Hepatocyte (in vitro differentiated cells): Measurements from ENCODE around the gene TACO1. TPM values are rescaled to one million over a fixed set of nuclear protein-coding genes. Genes with fewer than 3 reads are reported as not detected.

ENCODE experiments used
- DNase-seq: peaks from one replicate; pipeline ENCODE4 v3.0.0-alpha.2; 2016; ENCODE audit warnings: low spot score
- H2AFZ ChIP-seq: fragments of 200-600 bp; sonication (generic); 2 replicates; pipeline ENCODE4 v1.6.0; 2016; ENCODE audit warnings: antibody characterized with exemption, mild to moderate bottlenecking
- H3K27ac ChIP-seq: fragments of 200-600 bp; sonication (generic); 2 replicates; pipeline ENCODE4 v1.5.1; 2016; ENCODE audit warnings: mild to moderate bottlenecking
- H3K27me3 ChIP-seq: fragments of 200-600 bp; sonication (generic); 2 replicates; pipeline ENCODE4 v1.6.1; 2016
- H3K36me3 ChIP-seq: fragments of 200-600 bp; sonication (generic); replicated peaks from 2 replicates; pipeline ENCODE4 v1.5.1; 2016; ENCODE audit warnings: low read depth; ENCODE audit not compliant: insufficient read depth
- H3K4me1 ChIP-seq: fragments of 200-600 bp; sonication (generic); 2 replicates; pipeline ENCODE4 v1.5.1; 2016; ENCODE audit warnings: mild to moderate bottlenecking, moderate library complexity; ENCODE audit not compliant: insufficient read depth
- H3K4me2 ChIP-seq: fragments of 200-600 bp; sonication (generic); 2 replicates; pipeline ENCODE4 v1.6.0; 2016
- H3K4me3 ChIP-seq: fragments of 200-600 bp; sonication (generic); 2 replicates; pipeline ENCODE4 v1.5.1; 2016; ENCODE audit warnings: mild to moderate bottlenecking
- H3K79me2 ChIP-seq: fragments of 200-600 bp; sonication (generic); 2 replicates; pipeline ENCODE4 v1.6.0; 2017; ENCODE audit warnings: mild to moderate bottlenecking
- H3K9me2 ChIP-seq: fragments of 200-600 bp; sonication (generic); replicated peaks from 2 replicates; pipeline ENCODE4 v1.6.0; 2017; ENCODE audit warnings: mild to moderate bottlenecking; ENCODE audit not compliant: insufficient read depth
- H3K9me3 ChIP-seq: fragments of 200-600 bp; sonication (generic); 2 replicates; pipeline ENCODE4 v1.5.1; 2016; ENCODE audit warnings: low read depth, mild to moderate bottlenecking
- H4K20me1 ChIP-seq: fragments of 200-600 bp; sonication (generic); 2 replicates; pipeline ENCODE4 v1.6.0; 2016; ENCODE audit warnings: mild to moderate bottlenecking; ENCODE audit not compliant: insufficient read depth, poor library complexity, severe bottlenecking
- CTCF ChIP-seq: fragments of 200-600 bp; sonication (generic); IDR thresholded peaks from 2 replicates; pipeline ENCODE4 v1.5.1; 2016; ENCODE audit warnings: antibody characterized with exemption, mild to moderate bottlenecking; ENCODE audit not compliant: poor library complexity
- EZH2 ChIP-seq: fragments of 200-600 bp; sonication (generic); IDR thresholded peaks from 2 replicates; pipeline ENCODE4 v1.6.1; 2016; ENCODE audit warnings: antibody characterized with exemption, mild to moderate bottlenecking, borderline replicate concordance
- EZH2phosphoT487 ChIP-seq: fragments of 200-600 bp; sonication (generic); IDR thresholded peaks from one replicate; pipeline ENCODE4 v1.6.1; 2018; ENCODE audit warnings: antibody characterized with exemption, mild to moderate bottlenecking, low read depth, moderate library complexity; ENCODE audit not compliant: unreplicated experiment, severe bottlenecking
- WGBS: methylation state at CpG from one replicate; pipeline ENCODE4 v1.1.6; 2016; ENCODE audit warnings: low lambda C conversion rate; ENCODE audit errors: missing lambda C conversion rate; 5-methylcytosine and 5-hydroxymethylcytosine counted together
- polyA plus RNA-seq: library from polyadenylated mRNA; unstranded; fragments of >200 nt; fragmentation: Nextera tagmentation; extraction: Ambion mirVana; gene quantifications from 2 replicates; pipeline ENCODE4 v1.2.1, GENCODE V29; 2016
- total RNA-seq: library from RNA; depleted of rRNA; stranded (reverse); fragments of >200 nt; gene quantifications from 2 replicates; pipeline ENCODE4 v1.2.3, GENCODE V29; 2014

The TACO1 gene
- total and polyA plus RNA-seq, 2 experiments from 2014 or later: 20.2 to 32.2 TPM

- no peak overlapping the region for H3K4me2 ChIP-seq
- TF ChIP-seq EZH2phosphoT487 (no peak), CTCF (no peak), EZH2 (no peak)
- no peaks in the 10 kb centered on the region for H3K36me3 ChIP-seq
- WGBS: 91% methylated on average over 5 of the region's 5 CpGs
- no peaks in the 10 kb centered on the region for H3K27me3 ChIP-seq
- H3K9me3 ChIP-seq: no peaks in the 10 kb centered on the region
- H3K9me2 ChIP-seq: no peaks in the 10 kb centered on the region
- H2AFZ ChIP-seq: no peak overlapping the region
- no peaks in the 10 kb centered on the region for H4K20me1 ChIP-seq
- no peak for DNase-seq
- H3K4me3 ChIP-seq: no peak overlapping the region
- no peaks in the 10 kb centered on the region for H3K4me1 ChIP-seq
- no peaks in the 10 kb centered on the region for H3K79me2 ChIP-seq
- no peak overlapping the region for H3K27ac ChIP-seq
Observed at GRCh38 chr17:63645775-63646487, 45.2 kb downstream of the TACO1 start.

GRCh38 chr17:63646488-63646806 is 45.8 kb downstream of the TACO1 start:
- Histone ChIP-seq H3K27me3 (no peaks in the 10 kb centered on the region), H3K4me3 (no peak overlapping the region), H3K4me1 (no peaks in the 10 kb centered on the region), H3K27ac (no peak overlapping the region), H3K36me3 (no peaks in the 10 kb centered on the region), H4K20me1 (no peaks in the 10 kb centered on the region), H3K79me2 (no peaks in the 10 kb centered on the region), H3K9me3 (no peaks in the 10 kb centered on the region), H3K9me2 (no peaks in the 10 kb centered on the region), H2AFZ (no peak overlapping the region), H3K4me2 (no peak overlapping the region)
- no peak for DNase-seq
- WGBS: 93% methylated on average over 1 of the region's 1 CpG
- TF ChIP-seq EZH2phosphoT487: no peak
- no peak for TF ChIP-seq EZH2
- no peak for TF ChIP-seq CTCF

- H3K4me1 ChIP-seq: no peaks in the 10 kb centered on the region
- H3K4me2 ChIP-seq: no peak overlapping the region
- H3K9me3 ChIP-seq: no peaks in the 10 kb centered on the region
Observed at GRCh38 chr17:63647065-63647725, 46.5 kb downstream of the TACO1 start.

More at GRCh38 chr17:63647065-63647725, 46.5 kb downstream of the TACO1 start:
- TF ChIP-seq CTCF: no peak
- TF ChIP-seq EZH2: no peak
- no peak for TF ChIP-seq EZH2phosphoT487
- H3K27me3 ChIP-seq: no peaks in the 10 kb centered on the region
- DNase-seq: peak; percentile 8
- 57% methylated on average over 4 of the region's 4 CpGs for WGBS
- no peaks in the 10 kb centered on the region for H3K9me2 ChIP-seq
- no peaks in the 10 kb centered on the region for H3K79me2 ChIP-seq
- H2AFZ ChIP-seq: no peak overlapping the region
- no peak overlapping the region for H3K27ac ChIP-seq
- no peak overlapping the region for H3K4me3 ChIP-seq
- H4K20me1 ChIP-seq: no peaks in the 10 kb centered on the region
- H3K36me3 ChIP-seq: no peaks in the 10 kb centered on the region
